SKM-1 treated with dmso at 0.1 percent for 144 hours (cell line): ENCODE results near the gene ERBB4.
"Not testable (repeated sequence)": the region's sequence is repeated elsewhere in the genome, so short reads cannot be mapped to it uniquely, and the experiment has no call there.

ENCODE experiments used
- DNase-seq: peaks from one replicate; lab custom pipeline; 2025; ENCODE audit not compliant: unreplicated experiment; lab: John Stamatoyannopoulos, UW

ERBB4 gene

GRCh38 chr2:212227755-212228154 is 310.8 kb downstream of the ERBB4 start:
- no peak for DNase-seq

- DNase-seq: no peak
Observed at GRCh38 chr2:212226114-212226513, 312.5 kb downstream of the ERBB4 start.

GRCh38 chr2:212223696-212224095 is 314.9 kb downstream of the ERBB4 start:
- DNase-seq: no peak

- DNase-seq: no peak
Observed at GRCh38 chr2:212213191-212213590, 325.4 kb downstream of the ERBB4 start.

GRCh38 chr2:212208467-212208866 is 330.1 kb downstream of the ERBB4 start:
- DNase-seq: no peak

- DNase-seq: no peak
Observed at GRCh38 chr2:212197776-212198175, 340.8 kb downstream of the ERBB4 start.

GRCh38 chr2:212195626-212196025 is 343.0 kb downstream of the ERBB4 start:
- DNase-seq: no peak

- DNase-seq: no peak
Observed at GRCh38 chr2:212194396-212194795, 344.2 kb downstream of the ERBB4 start.

GRCh38 chr2:212193803-212194202 is 344.8 kb downstream of the ERBB4 start:
- no peak for DNase-seq

- no peak for DNase-seq
Observed at GRCh38 chr2:212193056-212193455, 345.5 kb downstream of the ERBB4 start.

- not testable (repeated sequence) for DNase-seq
Observed at GRCh38 chr2:212191438-212191837, 347.2 kb downstream of the ERBB4 start.

GRCh38 chr2:212186166-212186565 is 352.4 kb downstream of the ERBB4 start:
- DNase-seq: no peak

GRCh38 chr2:212181646-212182045 is 357.0 kb downstream of the ERBB4 start:
- no peak for DNase-seq

- DNase-seq: no peak
Observed at GRCh38 chr2:212180408-212181083, 358.1 kb downstream of the ERBB4 start.

- DNase-seq: no peak
Observed at GRCh38 chr2:212177724-212178123, 360.9 kb downstream of the ERBB4 start.

GRCh38 chr2:212176151-212176550 is 362.5 kb downstream of the ERBB4 start:
- DNase-seq: no peak

GRCh38 chr2:212173756-212174510 is 364.7 kb downstream of the ERBB4 start:
- no peak for DNase-seq

- no peak for DNase-seq
Observed at GRCh38 chr2:212173331-212173730, 365.3 kb downstream of the ERBB4 start.

GRCh38 chr2:212170382-212170781 is 368.2 kb downstream of the ERBB4 start:
- DNase-seq: no peak

- DNase-seq: peak; percentile 15
Observed at GRCh38 chr2:212158081-212158480, 380.5 kb downstream of the ERBB4 start.

- no peak for DNase-seq
Observed at GRCh38 chr2:212157012-212157411, 381.6 kb downstream of the ERBB4 start.

- DNase-seq: no peak
Observed at GRCh38 chr2:212156088-212156487, 382.5 kb downstream of the ERBB4 start.

- no peak for DNase-seq
Observed at GRCh38 chr2:212154477-212154878, 384.1 kb downstream of the ERBB4 start.
